ENCODE measurements around the gene DENND11.

The DENND11 gene, protein sequence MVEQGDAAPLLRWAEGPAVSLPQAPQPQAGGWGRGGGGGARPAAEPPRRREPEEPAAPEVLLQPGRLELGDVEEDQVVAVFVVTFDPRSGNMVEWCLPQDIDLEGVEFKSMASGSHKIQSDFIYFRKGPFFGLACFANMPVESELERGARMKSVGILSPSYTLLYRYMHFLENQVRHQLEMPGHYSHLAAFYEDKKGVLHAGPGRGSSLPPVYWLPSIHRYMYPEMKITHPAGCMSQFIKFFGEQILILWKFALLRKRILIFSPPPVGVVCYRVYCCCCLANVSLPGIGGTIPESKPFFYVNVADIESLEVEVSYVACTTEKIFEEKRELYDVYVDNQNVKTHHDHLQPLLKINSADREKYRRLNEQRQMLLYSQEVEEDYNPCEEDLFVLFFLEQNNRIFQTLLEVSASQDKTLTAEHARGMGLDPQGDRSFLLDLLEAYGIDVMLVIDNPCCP

DNA sequence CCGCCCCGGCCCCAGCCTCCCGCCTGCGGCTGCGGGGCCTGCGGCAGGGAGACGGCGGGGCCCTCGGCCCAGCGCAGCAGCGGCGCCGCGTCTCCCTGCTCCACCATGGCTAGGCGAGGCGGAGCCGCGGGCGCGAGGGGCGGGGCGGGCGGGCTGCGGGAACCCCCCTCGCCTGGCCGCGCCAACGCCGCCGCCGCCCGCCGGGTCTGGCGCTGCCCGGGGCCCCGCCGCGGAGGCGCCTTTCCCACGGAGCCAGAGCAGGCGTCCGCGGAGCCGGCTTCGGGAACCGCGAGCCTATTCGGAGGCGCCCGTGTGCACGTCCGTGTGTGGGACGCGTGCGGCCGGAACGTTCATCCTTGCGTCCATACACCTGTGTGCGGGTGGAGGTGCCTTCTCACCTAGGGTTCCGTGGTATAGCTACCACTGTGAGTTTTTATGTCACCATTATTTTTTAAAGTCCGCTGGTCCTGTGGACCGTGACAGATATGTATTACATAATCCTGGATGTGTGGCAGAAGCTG is at the start of gene DENND11:
TSS of gene DENND11 (minus strand) at position 120 of the 521 bp plus-strand sequence. CDS start at position 107, 13 bp downstream.
- no peak for DNase-seq (ENCODE audit: low read depth, low spot score)

DNA sequence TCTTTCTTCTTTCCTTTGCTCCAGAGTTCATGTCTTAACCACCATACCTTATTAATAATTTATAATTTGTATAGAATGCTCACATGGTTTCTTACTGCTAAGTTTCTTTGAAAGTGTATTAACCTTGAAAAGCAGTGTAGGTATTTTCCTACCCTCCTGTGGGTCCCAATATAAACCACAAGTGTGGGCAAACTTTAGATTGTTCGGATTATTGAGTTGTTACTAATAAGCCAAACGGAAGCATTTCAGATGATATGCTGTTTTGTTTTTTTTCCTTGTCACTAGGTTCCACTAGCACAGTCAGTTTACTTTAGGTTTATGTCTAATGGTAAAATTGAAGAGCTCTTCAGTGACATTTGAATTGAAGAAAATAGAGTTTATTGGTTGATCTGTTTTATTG is 46.4 kb upstream of the DENND11 start:
- no peak for DNase-seq (ENCODE audit: low read depth, low spot score)

DNA sequence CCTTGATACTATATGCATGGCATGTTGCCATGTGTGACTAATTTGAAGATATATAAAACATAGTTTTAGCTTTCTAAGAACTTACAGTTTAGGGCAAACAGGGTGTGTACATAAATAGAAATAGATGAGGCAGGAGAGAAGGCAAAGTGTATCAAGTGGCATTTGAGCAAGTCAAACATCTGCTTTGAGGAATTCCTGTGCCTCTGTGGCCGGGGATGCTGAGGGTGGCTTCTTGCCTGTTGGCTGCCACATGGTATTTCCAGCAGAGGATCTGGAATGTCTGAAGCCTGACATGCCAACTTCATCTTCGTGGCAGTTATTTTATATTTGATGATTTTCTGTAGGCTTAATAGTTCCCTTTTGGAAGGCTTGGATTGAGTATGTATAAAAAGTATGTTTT is 42.2 kb upstream of the DENND11 start:
- DNase-seq (ENCODE audit: low read depth, low spot score), result no peak

DNA sequence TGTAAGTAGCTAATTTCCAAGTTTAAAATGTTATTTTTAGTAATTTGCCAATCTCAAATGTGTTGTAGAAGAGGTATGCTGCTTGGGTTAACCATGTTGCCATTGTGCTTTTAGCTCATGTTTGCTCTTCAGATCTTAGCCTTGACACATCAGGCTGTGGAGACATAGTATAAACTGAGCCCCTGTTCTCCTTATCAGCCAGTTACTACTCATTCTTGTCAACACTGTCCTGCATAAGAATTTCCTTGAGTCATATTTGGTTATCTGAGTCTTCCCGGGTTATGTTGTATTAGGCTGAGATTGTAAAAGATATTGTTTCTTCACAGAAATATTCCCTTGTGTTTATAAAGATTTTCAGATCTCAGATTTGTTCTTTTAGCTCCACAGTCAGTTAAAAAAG is 40.3 kb upstream of the DENND11 start:
- DNase-seq (ENCODE audit: low read depth, low spot score), result no peak

DNA sequence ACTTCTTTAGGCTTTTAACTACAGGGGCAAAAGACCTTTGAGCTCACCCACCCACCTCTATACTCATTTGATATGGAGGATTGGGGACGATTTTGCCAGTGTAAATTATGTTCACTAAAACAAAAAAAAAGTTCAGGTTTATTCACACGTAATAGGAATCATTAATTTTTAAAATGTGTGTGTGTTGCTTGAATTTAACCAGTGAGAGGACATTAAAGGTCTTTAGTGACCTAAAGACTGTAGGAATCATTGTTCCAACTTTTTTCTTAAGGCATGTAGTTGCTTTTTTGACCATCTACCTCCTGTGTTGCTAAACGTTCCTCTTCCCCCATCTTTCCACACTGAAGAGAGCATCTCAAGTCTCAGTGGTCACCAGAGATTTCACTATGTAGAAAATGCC is 37.3 kb upstream of the DENND11 start:
- no peak for DNase-seq (ENCODE audit: low read depth, low spot score)

DNA sequence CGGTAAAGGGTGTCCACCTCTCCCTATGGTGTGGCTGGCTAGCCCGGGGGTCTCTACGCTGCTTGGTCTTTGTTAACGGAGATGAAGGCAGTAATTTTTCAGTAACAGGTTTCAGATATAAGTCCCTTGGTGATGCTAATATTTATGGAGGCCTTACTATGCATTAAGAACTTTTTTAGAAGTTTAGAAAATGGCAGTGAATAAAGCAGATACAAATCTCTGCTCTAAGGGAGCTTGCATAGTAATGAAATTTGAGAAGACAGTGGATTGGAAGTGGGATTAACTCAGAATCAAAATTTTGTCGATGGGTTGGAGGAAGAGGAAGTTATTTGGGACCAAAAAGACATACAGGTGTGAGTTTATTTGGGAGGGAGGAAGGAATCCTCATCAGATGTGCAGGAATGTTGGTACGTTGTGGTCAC is 36.6 kb upstream of the DENND11 start:
- no peak for DNase-seq (ENCODE audit: low read depth, low spot score)

DNA sequence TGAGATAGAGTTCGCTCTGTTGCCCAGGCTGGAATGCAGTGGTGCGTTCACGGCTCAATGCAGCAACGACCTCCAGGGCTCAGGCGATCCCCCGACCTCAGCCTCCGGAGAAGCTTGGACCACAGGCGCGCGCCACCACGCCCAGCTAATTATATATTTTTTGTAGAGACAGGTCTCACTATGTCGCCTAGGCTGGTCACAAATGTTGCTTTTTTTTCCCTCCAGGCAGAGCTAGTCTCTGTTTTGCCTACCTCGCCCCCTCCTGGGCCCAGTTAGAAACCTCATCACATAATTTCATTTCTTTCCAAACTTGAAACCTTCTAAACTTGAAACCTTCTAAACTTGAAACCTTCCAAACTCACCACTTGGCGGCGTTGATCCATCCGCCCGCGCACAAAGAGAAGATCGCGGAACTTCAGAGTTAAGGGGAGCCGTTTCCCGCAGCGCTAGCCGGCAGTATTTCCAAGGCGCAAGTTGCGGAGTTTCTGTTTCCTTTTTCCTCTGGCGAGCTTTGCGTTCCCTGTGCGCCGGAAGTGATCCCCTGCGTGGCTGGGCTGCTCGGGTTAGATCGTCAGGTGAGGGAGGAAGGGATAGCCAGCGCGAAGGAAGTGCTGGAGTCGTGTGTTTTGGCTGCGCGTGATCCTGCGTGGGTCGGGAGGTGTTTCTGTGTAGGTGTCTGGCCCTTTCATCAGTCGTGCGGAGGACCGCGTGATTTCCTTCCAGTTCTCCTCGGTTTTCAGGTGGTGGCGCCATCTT is 36.0 kb upstream of the DENND11 start, which contains the start of gene SSBP1:
TSS of gene SSBP1 (plus strand) at position 523 of the 756 bp plus-strand sequence. CDS start 809 bp downstream, outside the sequence.
- peak; percentile 92 for DNase-seq (ENCODE audit: low read depth, low spot score)

DNA sequence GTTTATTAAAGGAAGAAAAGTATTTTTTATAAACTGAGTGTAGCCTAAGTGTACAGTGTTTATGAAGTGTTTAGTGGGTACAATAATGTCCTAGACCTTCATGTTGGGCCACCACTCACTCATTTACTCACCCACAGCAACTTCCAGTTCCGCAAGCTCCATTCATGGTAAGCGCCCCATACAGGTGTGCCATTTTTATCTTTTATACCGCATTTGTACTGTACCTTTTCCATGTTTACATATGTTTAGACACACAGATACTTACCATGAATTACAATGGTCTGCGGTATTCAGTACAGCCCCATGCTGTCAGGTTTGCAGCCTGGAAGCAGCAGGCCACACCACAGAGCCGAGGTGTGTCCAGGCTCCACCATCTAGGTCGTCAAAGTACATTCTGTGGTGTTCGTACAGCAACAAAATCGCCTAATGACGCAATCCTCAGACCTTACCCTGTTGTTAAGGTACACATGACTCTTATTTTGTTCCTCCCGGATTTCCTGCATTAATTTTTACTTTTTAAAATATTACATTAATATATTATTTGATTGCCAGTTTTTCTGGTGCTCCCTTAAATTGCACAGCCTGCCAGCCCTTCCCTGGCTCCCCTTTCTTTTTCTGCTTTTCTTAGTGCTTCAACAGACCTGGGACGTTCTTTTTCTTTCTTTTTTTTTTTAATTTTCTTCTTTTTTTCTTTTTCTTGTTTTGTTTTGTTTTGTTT is 35.3 kb upstream of the DENND11 start:
- no peak for DNase-seq (ENCODE audit: low read depth, low spot score)

DNA sequence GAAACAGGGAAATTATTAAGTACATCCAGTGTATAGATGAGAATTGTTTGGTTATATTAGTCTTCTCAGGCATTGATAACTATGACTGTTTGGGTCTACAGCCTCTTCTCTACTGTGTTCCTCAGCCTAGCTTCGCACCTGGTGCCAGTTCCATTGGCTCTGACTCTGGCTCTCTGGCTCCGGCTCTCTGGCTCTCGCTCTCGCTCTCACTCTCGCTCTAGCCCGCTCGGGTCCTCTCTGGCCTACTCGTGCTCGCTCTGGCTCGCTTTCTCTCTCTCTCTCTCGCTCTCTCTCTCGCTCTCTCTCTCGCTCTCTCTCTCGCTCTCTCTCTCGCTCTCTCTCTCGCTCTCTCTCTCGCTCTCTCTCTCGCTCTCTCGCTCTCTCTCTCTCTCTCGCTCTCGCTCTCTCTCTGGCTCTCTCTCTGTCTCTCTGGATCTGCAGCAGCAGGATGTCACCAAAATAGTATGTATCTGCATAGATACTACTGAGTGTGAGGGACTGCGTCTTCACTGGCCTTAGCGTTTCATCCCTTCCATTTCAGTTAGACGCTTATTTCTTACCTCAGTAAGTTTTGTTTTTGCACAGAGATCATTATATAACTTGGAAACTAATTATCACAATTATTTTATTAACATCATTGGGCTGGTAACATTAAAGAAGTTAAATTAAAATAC is 29.6 kb upstream of the DENND11 start:
- DNase-seq (ENCODE audit: low read depth, low spot score), result no peak

DNA sequence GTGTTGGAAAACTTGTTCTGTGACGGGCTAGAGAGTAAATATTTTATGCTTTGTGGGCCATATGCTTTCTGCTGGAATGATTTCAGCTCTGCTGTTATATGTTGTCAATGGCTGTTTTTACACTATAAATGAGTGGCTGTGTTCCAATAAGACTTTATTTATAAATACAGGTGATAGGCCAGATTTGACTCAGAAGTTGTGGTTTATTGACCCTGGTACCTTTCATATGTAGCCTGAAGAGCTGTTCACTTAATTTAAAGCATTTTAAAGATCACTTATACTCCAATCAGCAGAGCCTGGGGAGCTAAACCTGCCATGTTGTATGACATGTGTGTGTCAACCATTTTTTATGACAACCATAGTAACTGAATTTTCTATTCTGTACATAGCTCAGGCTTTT is 27.1 kb upstream of the DENND11 start:
- no peak for DNase-seq (ENCODE audit: low read depth, low spot score)

DNA sequence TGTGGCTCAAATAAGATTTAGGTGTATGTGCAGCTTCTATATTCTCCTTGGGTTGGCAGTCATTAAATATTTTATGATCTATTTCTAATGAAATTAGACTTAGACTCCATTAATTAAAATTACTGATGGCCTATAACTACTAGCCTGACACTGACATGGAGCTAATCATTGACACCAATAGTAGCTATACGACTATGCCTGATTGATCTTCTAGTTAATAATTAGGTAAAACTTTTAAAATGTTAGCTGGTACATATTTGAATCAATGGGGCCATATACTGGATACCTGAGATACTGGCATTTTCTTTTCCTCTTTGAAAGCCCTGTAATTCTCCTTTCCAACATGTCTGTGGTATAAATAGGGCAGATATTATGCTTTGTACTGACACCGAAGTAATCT is 20.6 kb upstream of the DENND11 start:
- DNase-seq (ENCODE audit: low read depth, low spot score), result no peak

DNA sequence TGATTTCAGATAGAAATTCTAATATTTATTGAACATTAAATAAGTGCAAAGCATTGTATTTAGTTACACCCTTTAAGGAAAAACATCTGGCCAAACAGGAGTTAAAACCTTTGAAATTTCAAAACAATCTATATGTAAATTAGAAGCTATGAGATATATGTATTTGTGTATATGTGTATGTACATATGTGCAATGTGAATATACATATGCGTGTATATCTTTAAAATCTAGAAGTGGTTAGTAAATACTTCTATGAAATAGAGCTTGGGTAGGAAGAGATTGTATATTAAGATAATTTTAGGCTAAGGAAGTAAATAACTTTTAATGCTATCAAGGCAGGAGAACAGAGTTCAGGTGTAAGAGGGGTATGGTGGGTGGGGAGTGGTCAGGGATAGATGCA is 15.5 kb upstream of the DENND11 start:
- DNase-seq (ENCODE audit: low read depth, low spot score), result no peak

DNA sequence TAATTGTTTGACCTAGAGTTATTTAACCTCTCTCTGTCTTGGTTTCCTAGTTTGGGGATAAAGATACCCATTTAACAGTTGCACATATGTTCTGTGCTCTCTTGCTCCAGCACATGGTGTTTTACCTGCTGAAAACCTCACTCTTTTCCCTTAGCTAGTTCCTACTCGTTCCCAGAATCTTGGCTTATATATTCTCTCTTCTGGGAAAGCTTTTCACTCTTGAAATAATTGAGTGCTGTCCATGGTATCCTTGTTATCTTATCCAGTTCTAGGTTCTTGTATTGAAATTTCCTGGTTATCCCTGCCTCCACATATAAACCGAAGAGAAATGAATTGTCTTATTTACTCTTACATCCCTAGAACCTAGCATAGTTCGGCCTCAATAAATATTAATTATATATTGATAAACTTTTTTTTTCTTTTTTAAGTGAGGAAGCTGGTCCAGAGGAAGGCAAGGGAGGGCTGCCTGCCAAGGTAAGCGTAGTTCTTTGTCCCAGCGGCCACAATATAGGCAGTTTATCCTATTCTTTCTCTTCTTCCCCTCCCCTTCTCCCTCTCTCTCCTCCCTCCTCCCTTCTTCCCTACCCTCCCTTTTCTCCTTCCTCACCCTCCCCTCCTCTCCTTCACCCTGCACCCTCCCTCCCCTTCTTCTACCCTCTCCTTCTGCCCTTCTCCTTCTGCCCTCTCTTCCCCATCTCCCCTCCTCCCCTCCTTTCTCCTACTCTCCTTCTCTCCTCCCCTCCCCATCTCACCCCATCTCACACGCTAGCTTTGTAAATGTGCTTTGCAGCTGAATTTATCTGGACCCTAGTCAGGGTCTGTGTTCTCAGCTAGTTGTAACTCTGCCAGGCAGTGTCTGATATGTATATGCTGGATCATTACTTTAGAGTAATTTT is 14.1 kb upstream of the DENND11 start:
- no peak for DNase-seq (ENCODE audit: low read depth, low spot score)

DNA sequence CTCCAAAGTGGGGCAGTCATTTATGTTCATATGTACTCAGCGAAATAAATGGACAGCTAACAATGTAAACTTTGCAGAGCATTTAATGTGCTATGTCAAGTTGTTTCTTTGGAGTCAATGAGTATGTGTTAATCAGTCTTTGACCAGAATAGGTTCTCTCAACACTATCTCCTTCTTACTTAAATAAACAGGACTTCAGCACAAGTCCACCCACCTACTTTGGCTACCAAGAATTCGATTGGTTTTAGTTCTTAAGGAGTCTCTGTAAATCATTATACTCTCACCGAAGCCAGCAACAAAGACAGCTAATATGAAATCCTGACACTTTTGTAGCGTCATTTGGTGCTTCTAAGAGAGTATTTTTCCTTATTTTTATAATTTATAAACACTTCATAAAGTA is 13.1 kb upstream of the DENND11 start:
- DNase-seq (ENCODE audit: low read depth, low spot score), result no peak

DNA sequence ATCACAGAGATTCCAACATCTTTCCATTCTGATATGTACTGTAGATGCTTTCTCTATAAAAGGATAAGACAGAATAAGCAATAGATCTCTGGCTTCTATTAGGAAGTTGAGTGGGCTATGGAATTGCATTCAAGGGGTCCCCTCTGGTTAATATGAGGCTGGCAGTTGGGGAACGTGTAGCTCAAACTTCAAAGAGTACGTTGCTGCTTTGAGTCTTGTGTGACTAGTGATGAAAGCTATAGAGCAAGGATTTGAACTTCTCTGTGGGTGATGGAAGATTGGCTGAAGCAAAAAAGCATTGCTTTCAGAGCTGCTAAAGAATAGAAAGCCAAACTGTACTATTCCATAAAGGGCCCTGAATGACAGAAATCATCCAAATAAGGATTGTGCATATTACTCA is 12.6 kb upstream of the DENND11 start:
- DNase-seq (ENCODE audit: low read depth, low spot score), result no peak

DNA sequence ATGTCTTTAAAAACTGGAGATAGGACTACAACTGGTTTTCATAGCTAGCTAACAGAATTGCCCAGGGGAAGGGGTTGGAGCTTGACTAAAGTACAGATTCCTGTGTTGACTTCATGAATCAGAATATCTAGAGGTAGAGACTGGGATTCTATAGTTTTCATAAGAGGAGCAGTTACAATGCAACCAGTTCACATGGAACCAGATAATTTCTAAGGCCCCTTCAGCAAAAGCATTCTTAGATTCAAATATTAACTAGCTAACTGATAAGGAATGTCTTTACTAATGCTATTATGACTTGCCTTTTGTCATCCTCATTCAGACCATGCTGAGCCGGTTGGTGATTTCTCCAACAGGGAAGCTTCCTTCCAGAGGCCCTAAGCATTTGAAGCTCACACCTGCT is 11.9 kb upstream of the DENND11 start:
- no peak for DNase-seq (ENCODE audit: low read depth, low spot score)

DNA sequence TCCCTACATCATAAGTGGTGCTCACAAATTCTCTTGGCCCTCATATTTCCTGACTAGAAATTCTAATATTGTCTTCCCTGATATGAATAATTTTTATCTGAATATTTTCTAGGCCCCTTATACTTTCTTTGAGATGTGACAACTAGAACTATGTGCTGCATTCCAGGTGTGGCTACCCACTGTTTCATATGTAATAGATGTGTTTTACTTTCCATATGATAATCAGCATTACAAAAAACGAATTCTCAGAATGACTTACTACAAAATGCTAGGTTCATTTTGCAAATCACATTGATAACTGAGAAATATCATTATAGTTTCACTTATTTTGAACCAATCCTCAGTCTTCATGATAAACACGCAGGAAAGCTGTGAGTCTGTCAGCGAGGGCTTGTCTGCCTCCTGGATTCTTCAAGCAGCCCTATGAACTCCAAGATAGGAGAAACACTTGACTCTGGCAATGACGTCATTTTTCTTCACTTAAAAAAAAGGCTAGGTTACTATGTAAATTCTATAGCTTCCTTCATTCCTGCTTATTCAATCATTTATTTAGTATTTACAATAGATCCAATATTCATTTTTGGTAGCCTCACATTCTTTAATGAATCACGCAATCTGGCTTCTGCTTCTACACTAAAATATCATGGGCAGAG is 10.8 kb upstream of the DENND11 start:
- no peak for DNase-seq (ENCODE audit: low read depth, low spot score)

DNA sequence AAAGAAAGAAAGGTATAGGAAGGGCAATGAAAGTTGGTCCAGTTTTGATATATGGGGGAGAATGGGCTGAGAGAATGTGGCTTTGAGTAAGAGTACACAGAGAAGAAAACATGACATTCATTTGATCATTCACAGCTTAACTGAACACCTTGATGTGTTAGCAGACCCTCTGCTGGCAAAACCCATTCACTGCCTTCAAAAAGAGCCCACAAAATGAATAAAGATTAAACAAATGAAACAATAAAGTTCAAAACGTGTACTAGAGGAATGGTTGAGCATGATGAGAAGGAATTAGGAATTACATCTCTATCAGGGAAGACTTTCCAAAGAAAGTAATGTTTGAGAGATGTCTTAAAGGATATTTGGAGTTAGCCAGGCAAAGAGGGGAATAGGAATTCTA is 8.3 kb upstream of the DENND11 start:
- no peak for DNase-seq (ENCODE audit: low read depth, low spot score)

DNA sequence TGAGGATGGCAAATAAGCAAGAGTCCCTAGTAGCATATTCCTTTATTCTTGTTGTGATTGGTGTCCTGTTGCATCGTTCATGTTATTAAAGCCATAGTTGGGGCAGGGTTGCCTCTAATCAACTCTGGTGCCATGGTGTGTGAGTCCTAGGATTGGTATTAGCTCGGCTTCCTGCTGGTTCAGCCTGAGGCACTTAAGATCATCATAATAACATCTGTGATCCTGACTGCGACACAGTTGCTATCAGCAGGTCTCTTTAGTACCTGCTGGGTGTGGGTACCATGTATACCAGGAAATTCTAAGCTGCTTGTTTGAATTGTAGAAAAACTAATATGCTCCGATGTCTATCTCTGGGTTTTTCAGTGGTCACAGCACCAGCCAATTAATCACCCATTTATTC is 7.8 kb upstream of the DENND11 start:
- DNase-seq (ENCODE audit: low read depth, low spot score), result no peak

DNA sequence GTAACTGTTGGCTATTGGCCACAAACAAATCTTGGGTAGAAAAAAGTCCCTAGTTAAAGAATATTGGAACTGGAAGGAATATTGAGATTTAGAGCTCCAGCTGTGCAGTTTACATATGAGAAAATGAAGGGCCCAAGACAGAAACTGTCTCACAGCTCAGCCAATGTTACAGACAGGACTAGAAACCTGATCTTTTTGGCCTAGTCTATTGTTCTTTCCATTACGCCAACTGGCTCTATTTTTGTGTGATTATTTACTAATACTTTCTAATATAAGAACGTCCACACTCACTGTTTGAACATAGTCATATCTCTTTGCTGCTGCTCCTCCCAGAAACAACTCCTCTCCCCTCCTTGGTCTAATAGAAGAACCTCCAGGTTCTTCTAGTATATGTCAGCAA is 7.4 kb upstream of the DENND11 start:
- DNase-seq (ENCODE audit: low read depth, low spot score), result no peak

All from brain pericyte (primary cell).